KMS-11 (cell line): Measurements from ENCODE around the gene NPTXR.

Experiments
- H2AFZ ChIP-seq: fragments of 200-600 bp; sonication (generic); 2 replicates; pipeline ENCODE4 v1.6.1; 2016; ENCODE audit warnings: antibody characterized with exemption, mixed run types, low read depth
- H3K27ac ChIP-seq: fragments of 200-600 bp; sonication (generic); 2 replicates; pipeline ENCODE4 v1.6.1; 2016; ENCODE audit warnings: mild to moderate bottlenecking, mixed run types
- H3K27me3 ChIP-seq: fragments of 200-600 bp; sonication (generic); 2 replicates; pipeline ENCODE4 v1.6.1; 2017; ENCODE audit warnings: mild to moderate bottlenecking, low read depth, mixed run types, moderate library complexity; ENCODE audit not compliant: insufficient read depth
- H3K36me3 ChIP-seq: fragments of 200-600 bp; sonication (generic); 2 replicates; pipeline ENCODE4 v1.6.1; 2017; ENCODE audit warnings: mild to moderate bottlenecking, mixed run types; ENCODE audit not compliant: insufficient read depth
- H3K4me1 ChIP-seq: fragments of 200-600 bp; sonication (generic); 2 replicates; pipeline ENCODE4 v1.6.1; 2016; ENCODE audit warnings: mild to moderate bottlenecking, low read depth, mixed run types; ENCODE audit not compliant: poor library complexity, severe bottlenecking
- H3K4me2 ChIP-seq: fragments of 200-600 bp; sonication (generic); 2 replicates; pipeline ENCODE4 v1.7.0; 2016; ENCODE audit warnings: mild to moderate bottlenecking, mixed run types
- H3K4me3 ChIP-seq: fragments of 200-600 bp; sonication (generic); IDR thresholded peaks from 2 replicates; pipeline ENCODE4 v1.6.1; 2017; ENCODE audit warnings: low read depth, low read length, mixed read lengths; ENCODE audit not compliant: insufficient read depth
- H3K79me2 ChIP-seq: fragments of 200-600 bp; sonication (generic); 2 replicates; pipeline ENCODE4 v1.6.1; 2016; ENCODE audit warnings: low read depth, mixed run types; ENCODE audit not compliant: insufficient read depth
- H3K9ac ChIP-seq: fragments of 200-600 bp; sonication (generic); 2 replicates; pipeline ENCODE4 v1.6.1; 2016; ENCODE audit warnings: mild to moderate bottlenecking, mixed run types
- H4K20me1 ChIP-seq: fragments of 200-600 bp; sonication (generic); 2 replicates; pipeline ENCODE4 v1.6.1; 2016; ENCODE audit warnings: mild to moderate bottlenecking, mixed run types; ENCODE audit not compliant: insufficient read depth
- TF ChIP-seq, protein P1 (sequence below): fragments of 200-600 bp; sonication (generic); conservative IDR thresholded peaks from 2 replicates; pipeline ENCODE4 v1.6.1; 2017; ENCODE audit warnings: low read depth, mild to moderate bottlenecking, antibody characterized with exemption, low read length, moderate library complexity, mixed read lengths

The NPTXR gene

DNA sequence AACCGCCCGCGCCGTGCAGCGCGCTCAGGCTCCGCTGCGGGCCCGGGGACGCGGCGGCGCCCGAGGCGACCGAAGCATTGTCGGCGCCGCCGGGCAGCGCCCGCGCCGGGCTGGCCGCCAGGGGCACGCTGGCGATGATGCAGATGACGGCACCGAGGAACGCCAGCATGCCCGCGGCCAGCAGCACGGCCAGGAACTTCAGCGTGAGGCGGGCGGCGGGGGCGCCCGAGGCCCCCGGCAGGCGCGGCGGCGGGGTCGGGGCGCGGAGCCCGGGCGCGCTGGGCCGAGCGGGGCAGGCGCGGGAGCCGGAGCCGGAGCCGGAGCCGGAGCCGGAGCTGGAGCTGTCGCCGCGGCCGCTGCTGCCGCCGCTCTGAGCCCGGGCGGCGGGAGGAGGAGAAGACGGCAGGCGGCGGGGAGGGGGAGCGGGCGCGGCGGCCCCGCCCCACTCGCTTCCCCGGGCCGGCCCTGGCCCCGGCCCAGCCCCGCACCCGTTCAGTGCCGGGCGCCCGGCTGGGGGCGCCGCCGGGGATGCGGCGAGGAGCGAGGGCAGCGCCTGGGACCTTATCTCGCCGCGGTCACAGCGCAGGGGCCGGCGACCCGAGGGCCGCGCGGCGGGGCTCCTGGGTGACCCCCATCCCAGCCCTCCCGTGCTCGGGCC is at the start of gene NPTXR:
TSS of gene NPTXR (minus strand) at position 372 of the 658 bp plus-strand sequence.
- TF ChIP-seq, protein P1, sequence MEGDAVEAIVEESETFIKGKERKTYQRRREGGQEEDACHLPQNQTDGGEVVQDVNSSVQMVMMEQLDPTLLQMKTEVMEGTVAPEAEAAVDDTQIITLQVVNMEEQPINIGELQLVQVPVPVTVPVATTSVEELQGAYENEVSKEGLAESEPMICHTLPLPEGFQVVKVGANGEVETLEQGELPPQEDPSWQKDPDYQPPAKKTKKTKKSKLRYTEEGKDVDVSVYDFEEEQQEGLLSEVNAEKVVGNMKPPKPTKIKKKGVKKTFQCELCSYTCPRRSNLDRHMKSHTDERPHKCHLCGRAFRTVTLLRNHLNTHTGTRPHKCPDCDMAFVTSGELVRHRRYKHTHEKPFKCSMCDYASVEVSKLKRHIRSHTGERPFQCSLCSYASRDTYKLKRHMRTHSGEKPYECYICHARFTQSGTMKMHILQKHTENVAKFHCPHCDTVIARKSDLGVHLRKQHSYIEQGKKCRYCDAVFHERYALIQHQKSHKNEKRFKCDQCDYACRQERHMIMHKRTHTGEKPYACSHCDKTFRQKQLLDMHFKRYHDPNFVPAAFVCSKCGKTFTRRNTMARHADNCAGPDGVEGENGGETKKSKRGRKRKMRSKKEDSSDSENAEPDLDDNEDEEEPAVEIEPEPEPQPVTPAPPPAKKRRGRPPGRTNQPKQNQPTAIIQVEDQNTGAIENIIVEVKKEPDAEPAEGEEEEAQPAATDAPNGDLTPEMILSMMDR, result no peak
- H3K4me3 ChIP-seq, result no peak within 1 kb of the TSS
- no peaks in the 10 kb centered on the region for H4K20me1 ChIP-seq
- H2AFZ ChIP-seq, result peak within 1 kb of the TSS; percentile 26; the same call in 1 of the 2 replicates
- no peak within 1 kb of the TSS for H3K9ac ChIP-seq
- H3K4me1 ChIP-seq, result peaks cover 3% of the 10 kb centered on the region
- no peaks in the 10 kb centered on the region for H3K79me2 ChIP-seq
- H3K27me3 ChIP-seq, result peaks cover 91% of the 10 kb centered on the region
- no peaks in the 10 kb centered on the region for H3K36me3 ChIP-seq
- no peak within 1 kb of the TSS for H3K27ac ChIP-seq
- H3K4me2 ChIP-seq, result peak within 1 kb of the TSS; percentile 21; the same call in 1 of the 2 replicates

DNA sequence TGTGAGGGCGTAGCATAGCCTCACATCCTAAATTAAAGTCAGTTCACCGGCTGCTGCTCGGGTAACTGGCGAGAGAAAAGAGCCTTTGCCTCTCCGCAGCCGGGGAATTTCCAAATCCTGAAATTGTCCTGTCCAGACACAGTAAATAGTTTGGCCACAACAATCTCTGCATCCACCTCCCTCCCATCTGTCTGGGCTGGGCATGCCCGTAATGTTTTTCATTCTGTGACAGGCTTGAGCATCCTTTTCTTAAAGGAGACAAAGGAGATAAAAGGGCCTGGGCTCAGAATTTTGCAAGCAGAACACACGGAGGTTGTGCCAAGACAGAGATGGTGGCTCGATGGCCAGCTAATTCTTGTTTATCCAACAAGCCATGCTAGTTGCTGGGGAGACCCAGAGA is 47.4 kb upstream of the NPTXR start:
- Histone ChIP-seq H3K4me2 (no peak overlapping the region), H3K79me2 (no peaks in the 10 kb centered on the region), H4K20me1 (no peaks in the 10 kb centered on the region), H3K36me3 (no peaks in the 10 kb centered on the region), H3K27ac (no peak overlapping the region), H3K27me3 (no peaks in the 10 kb centered on the region), H2AFZ (no peak overlapping the region), H3K4me3 (no peak overlapping the region), H3K4me1 (no peaks in the 10 kb centered on the region), H3K9ac (no peak overlapping the region)
- TF ChIP-seq, protein P1, result no peak

DNA sequence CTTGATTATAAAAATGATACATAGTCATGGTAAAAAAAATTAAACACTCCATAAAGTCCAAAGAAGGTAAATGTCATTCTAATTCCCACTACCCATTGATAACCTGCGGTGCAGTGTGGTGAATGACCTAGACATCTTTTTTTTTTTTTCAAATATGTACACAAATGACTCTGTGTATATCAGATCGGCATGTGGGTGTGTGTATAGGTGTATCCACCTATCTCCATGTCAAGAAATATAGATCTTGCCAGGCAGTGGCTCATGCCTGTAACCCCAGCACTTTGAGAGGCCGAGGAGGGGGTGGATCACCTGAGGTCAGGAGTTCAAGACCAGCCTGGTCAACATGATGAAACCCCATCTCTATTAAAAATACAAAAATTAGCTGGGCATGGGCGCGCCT is 46.5 kb upstream of the NPTXR start:
- Histone ChIP-seq H3K4me3 (no peak overlapping the region), H3K27ac (no peak overlapping the region), H4K20me1 (no peaks in the 10 kb centered on the region), H3K27me3 (no peaks in the 10 kb centered on the region), H3K36me3 (no peaks in the 10 kb centered on the region), H2AFZ (no peak overlapping the region), H3K79me2 (no peaks in the 10 kb centered on the region), H3K4me1 (no peaks in the 10 kb centered on the region), H3K4me2 (no peak overlapping the region), H3K9ac (no peak overlapping the region)
- TF ChIP-seq, protein P1, result no peak

DNA sequence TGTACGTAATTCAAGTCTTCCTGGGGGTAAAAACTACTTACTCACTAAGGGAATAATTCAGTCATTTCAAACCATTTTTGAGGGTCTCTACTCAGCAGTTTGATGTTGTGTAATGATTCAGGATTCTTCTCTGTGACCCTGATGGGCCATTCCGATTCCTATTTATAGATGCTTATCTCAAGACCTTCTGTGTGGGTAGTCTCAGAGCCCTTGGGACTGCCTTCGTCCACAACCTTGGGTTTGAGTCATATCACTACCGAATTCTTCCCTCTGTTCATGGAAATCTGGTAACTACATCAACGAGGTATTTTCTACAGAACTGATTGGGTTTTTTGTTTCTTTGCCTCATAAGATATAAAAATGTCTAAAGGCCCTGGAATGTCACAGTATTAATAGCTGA is 42.5 kb upstream of the NPTXR start:
- Histone ChIP-seq H3K4me2 (no peak overlapping the region), H4K20me1 (no peaks in the 10 kb centered on the region), H3K9ac (no peak overlapping the region), H2AFZ (no peak overlapping the region), H3K4me3 (no peak overlapping the region), H3K27ac (no peak overlapping the region), H3K79me2 (no peaks in the 10 kb centered on the region), H3K4me1 (no peaks in the 10 kb centered on the region), H3K36me3 (no peaks in the 10 kb centered on the region), H3K27me3 (no peaks in the 10 kb centered on the region)
- TF ChIP-seq, protein P1, result no peak
